SK-N-SH (cell line): ENCODE measurements around the gene MRPL36. TPM values are rescaled to one million over a fixed set of nuclear protein-coding genes. Genes with fewer than 3 reads are reported as not detected.

Experiments used
- CTCF ChIA-PET: fragments of 300-600, 350-600 bp; formaldehyde crosslinking; extraction: SDS; loops from one replicate; lab custom pipeline; 2021; lab: Yijun Ruan, JAX
- POLR2A ChIA-PET: fragments of 350-600 bp; sonication (Branson Sonifier 250); formaldehyde crosslinking; extraction: SDS; loops from one replicate; lab custom pipeline; 2020; ENCODE audit warnings: antibody characterized with exemption, inconsistent platforms; lab: Yijun Ruan, JAX
- DNase-seq: peaks from one replicate; pipeline ENCODE4 v3.0.0; 2012
- H2AFZ ChIP-seq: fragments of 200-600 bp; sonication (generic); 2 replicates; pipeline ENCODE4 v1.8.1; 2016; ENCODE audit warnings: antibody characterized with exemption, mild to moderate bottlenecking, low read depth
- H3F3A ChIP-seq: fragments of 200-600 bp; sonication (generic); replicated peaks from 2 replicates; pipeline ENCODE3; 2016; ENCODE audit warnings: antibody characterized with exemption, mild to moderate bottlenecking; ENCODE audit not compliant: insufficient read depth
- H3K27ac ChIP-seq, 2 experiments: fragments of 200-500 bp in 1 of 2; fragments of 200-600 bp in 1 of 2; sonication (Bioruptor generic) in 1 of 2; sonication (generic), shearing (Covaris generic) in 1 of 2; 2 replicates each; pipeline versions ENCODE4 v1.5.1 to v1.6.1; 2014 to 2016; ENCODE audit warnings: low read depth in 2 of 2, inconsistent platforms in 1 of 2, low read length in 1 of 2, mild to moderate bottlenecking in 1 of 2, mixed read lengths in 1 of 2
- H3K27me3 ChIP-seq: fragments of 200-600 bp; sonication (generic), shearing (Covaris generic); 2 replicates; pipeline ENCODE4 v1.6.1; 2016; ENCODE audit warnings: mixed run types; ENCODE audit not compliant: insufficient read depth
- H3K36me3 ChIP-seq, 2 experiments: fragments of 200-500 bp in 1 of 2; fragments of 200-600 bp in 1 of 2; sonication (Bioruptor generic) in 1 of 2; sonication (generic) in 1 of 2; replicated peaks in 1 of 2; 2 replicates each; pipeline versions ENCODE3 to v1.5.1; 2014 to 2016; ENCODE audit warnings: low read length in 1 of 2, mild to moderate bottlenecking in 1 of 2; ENCODE audit not compliant: insufficient read depth in 2 of 2, control insufficient read depth in 1 of 2
- H3K4me1 ChIP-seq, 2 experiments: fragments of 200-500 bp in 1 of 2; fragments of 200-600 bp in 1 of 2; sonication (Bioruptor generic) in 1 of 2; sonication (generic), shearing (Covaris generic) in 1 of 2; 2 replicates each; pipeline versions ENCODE4 v1.5.1 to v1.6.1; 2014 to 2016; ENCODE audit warnings: low read depth in 1 of 2, low read length in 1 of 2, mixed run types in 1 of 2; ENCODE audit not compliant: insufficient read depth in 2 of 2, control insufficient read depth in 1 of 2
- H3K4me2 ChIP-seq: fragments of 200-600 bp; sonication (generic), shearing (Covaris generic); 2 replicates; pipeline ENCODE4 v1.6.1; 2017; ENCODE audit warnings: mixed run types
- H3K4me3 ChIP-seq, 2 experiments: fragments of 200-500 bp in 1 of 2; fragments of 200-600 bp in 1 of 2; sonication (Bioruptor generic) in 1 of 2; sonication (generic), shearing (Covaris generic) in 1 of 2; 2 replicates each; pipeline versions ENCODE4 v1.5.1 to v1.8.1; 2014 to 2016; ENCODE audit warnings: low read depth in 2 of 2, inconsistent platforms in 1 of 2, low read length in 1 of 2, mild to moderate bottlenecking in 1 of 2, mixed read lengths in 1 of 2, moderate library complexity in 1 of 2
- H3K79me2 ChIP-seq: fragments of 200-600 bp; sonication (generic); 2 replicates; pipeline ENCODE4 v1.8.1; 2017; ENCODE audit warnings: mild to moderate bottlenecking; ENCODE audit not compliant: insufficient read depth
- H3K9ac ChIP-seq: fragments of 200-600 bp; sonication (generic); 2 replicates; pipeline ENCODE4 v1.6.1; 2017; ENCODE audit warnings: mixed run types
- H3K9me2 ChIP-seq: fragments of 200-600 bp; sonication (generic); 2 replicates; pipeline ENCODE4 v1.6.1; 2017; ENCODE audit warnings: mixed run types
- H3K9me3 ChIP-seq: fragments of 200-600 bp; sonication (generic); 2 replicates; pipeline ENCODE4 v1.6.1; 2017; ENCODE audit warnings: mixed run types, mild to moderate bottlenecking, moderate library complexity
- H4K20me1 ChIP-seq: fragments of 200-600 bp; sonication (generic); 2 replicates; pipeline ENCODE4 v1.6.1; 2017; ENCODE audit warnings: mild to moderate bottlenecking, mixed run types; ENCODE audit not compliant: insufficient read depth
- CHD2 ChIP-seq: fragments of 150-350 bp; IDR thresholded peaks from 2 replicates; pipeline ENCODE4 v1.6.1; 2018; ENCODE audit warnings: low read length; ENCODE audit not compliant: partially characterized antibody
- ELF1 ChIP-seq: IDR thresholded peaks from 2 replicates; pipeline ENCODE4 v1.4.0; 2012
- EP300 ChIP-seq, 2 experiments: IDR thresholded peaks; 2 replicates each; pipeline versions ENCODE4 v1.4.0 to v1.6.1; 2012; ENCODE audit warnings: borderline replicate concordance in 1 of 2, low read depth in 1 of 2, low read length in 1 of 2
- EZH2phosphoT487 ChIP-seq: fragments of 200-600 bp; sonication (generic); IDR thresholded peaks from 2 replicates; pipeline ENCODE4 v1.6.1; 2017; ENCODE audit warnings: low read depth, mixed run types, mild to moderate bottlenecking, antibody characterized with exemption, moderate library complexity, borderline replicate concordance
- FOSL2 ChIP-seq: IDR thresholded peaks from 2 replicates; pipeline ENCODE4 v1.4.0; 2012; ENCODE audit warnings: low read depth, mild to moderate bottlenecking, moderate library complexity, borderline replicate concordance
- FOXJ3 ChIP-seq: sonication (generic); formaldehyde crosslinking; IDR thresholded peaks from 2 replicates; pipeline ENCODE4 v1.5.1; 2020; ENCODE audit warnings: mild to moderate bottlenecking, missing genetic modification reagents
- FOXM1 ChIP-seq: IDR thresholded peaks from 2 replicates; pipeline ENCODE4 v1.4.0; 2012; ENCODE audit warnings: low read depth, mild to moderate bottlenecking
- JUND ChIP-seq: IDR thresholded peaks from 2 replicates; pipeline ENCODE4 v1.4.0; 2012
- MEF2A ChIP-seq: IDR thresholded peaks from 2 replicates; pipeline ENCODE4 v1.4.0; 2012; ENCODE audit warnings: low read depth, borderline replicate concordance
- MXI1 ChIP-seq: IDR thresholded peaks from 2 replicates; pipeline ENCODE4 v1.6.1; 2012; ENCODE audit warnings: mild to moderate bottlenecking, low read depth, low read length, improper control_type of control experiment
- NFIC ChIP-seq: IDR thresholded peaks from 2 replicates; pipeline ENCODE4 v1.4.0; 2012; ENCODE audit warnings: borderline replicate concordance
- NRF1 ChIP-seq: IDR thresholded peaks from 2 replicates; pipeline ENCODE4 v1.6.1; 2012; ENCODE audit warnings: low read depth, mild to moderate bottlenecking, low read length
- RCOR1 ChIP-seq: fragments of 150-350 bp; IDR thresholded peaks from 2 replicates; pipeline ENCODE4 v1.6.1; 2017; ENCODE audit warnings: antibody characterized with exemption, low read length
- RFX5 ChIP-seq: IDR thresholded peaks from 2 replicates; pipeline ENCODE4 v1.6.1; 2012; ENCODE audit warnings: mild to moderate bottlenecking, improper control_type of control experiment, low read length
- RXRA ChIP-seq: IDR thresholded peaks from 2 replicates; pipeline ENCODE4 v1.4.0; 2012; ENCODE audit warnings: low read depth, mild to moderate bottlenecking, borderline replicate concordance
- SIN3A ChIP-seq: IDR thresholded peaks from 2 replicates; pipeline ENCODE4 v1.6.1; 2012; ENCODE audit warnings: low read depth, mild to moderate bottlenecking, low read length, moderate library complexity, borderline replicate concordance
- SMC3 ChIP-seq: IDR thresholded peaks from 2 replicates; pipeline ENCODE4 v1.6.1; 2012; ENCODE audit warnings: low read depth, low read length, improper control_type of control experiment
- TCF12 ChIP-seq: IDR thresholded peaks from 2 replicates; pipeline ENCODE4 v1.4.0; 2012
- YY1 ChIP-seq: IDR thresholded peaks from 2 replicates; pipeline ENCODE4 v1.4.0; 2012; ENCODE audit warnings: low read depth, mild to moderate bottlenecking
- WGBS: methylation state at CpG from one replicate; pipeline ENCODE4 v1.1.6; 2017; ENCODE audit warnings: low lambda C conversion rate; 5-methylcytosine and 5-hydroxymethylcytosine counted together
- polyA plus RNA-seq, 3 experiments: library from polyadenylated mRNA; depleted of rRNA; stranded (reverse); fragments of >200 nt; gene quantifications; 2 replicates each; pipeline ENCODE4 v1.2.3, GENCODE V29; 2012
- TF ChIP-seq, protein P1 (sequence below): IDR thresholded peaks from 2 replicates; pipeline ENCODE4 v1.4.0; 2012; ENCODE audit warnings: low read depth, borderline replicate concordance
- TF ChIP-seq, protein P2 (sequence below): IDR thresholded peaks from 2 replicates; pipeline ENCODE4 v1.4.0; 2012; ENCODE audit warnings: low read depth
- TF ChIP-seq, protein P3 (sequence below): IDR thresholded peaks from 2 replicates; pipeline ENCODE4; 2012
- TF ChIP-seq, protein P4 (sequence below): IDR thresholded peaks from 2 replicates; pipeline ENCODE4 v1.4.0; 2012; ENCODE audit warnings: low read depth, borderline replicate concordance
- TF ChIP-seq, protein P5 (sequence below): fragments of 200-600 bp; sonication (generic); IDR thresholded peaks from 2 replicates; pipeline ENCODE4 v1.6.1; 2017; ENCODE audit warnings: antibody characterized with exemption, mild to moderate bottlenecking, moderate library complexity

MRPL36 gene
- polyA plus RNA-seq, 1 of the 3 experiments (the other 2 are of a cell fraction) = 78.4 TPM

DNA sequence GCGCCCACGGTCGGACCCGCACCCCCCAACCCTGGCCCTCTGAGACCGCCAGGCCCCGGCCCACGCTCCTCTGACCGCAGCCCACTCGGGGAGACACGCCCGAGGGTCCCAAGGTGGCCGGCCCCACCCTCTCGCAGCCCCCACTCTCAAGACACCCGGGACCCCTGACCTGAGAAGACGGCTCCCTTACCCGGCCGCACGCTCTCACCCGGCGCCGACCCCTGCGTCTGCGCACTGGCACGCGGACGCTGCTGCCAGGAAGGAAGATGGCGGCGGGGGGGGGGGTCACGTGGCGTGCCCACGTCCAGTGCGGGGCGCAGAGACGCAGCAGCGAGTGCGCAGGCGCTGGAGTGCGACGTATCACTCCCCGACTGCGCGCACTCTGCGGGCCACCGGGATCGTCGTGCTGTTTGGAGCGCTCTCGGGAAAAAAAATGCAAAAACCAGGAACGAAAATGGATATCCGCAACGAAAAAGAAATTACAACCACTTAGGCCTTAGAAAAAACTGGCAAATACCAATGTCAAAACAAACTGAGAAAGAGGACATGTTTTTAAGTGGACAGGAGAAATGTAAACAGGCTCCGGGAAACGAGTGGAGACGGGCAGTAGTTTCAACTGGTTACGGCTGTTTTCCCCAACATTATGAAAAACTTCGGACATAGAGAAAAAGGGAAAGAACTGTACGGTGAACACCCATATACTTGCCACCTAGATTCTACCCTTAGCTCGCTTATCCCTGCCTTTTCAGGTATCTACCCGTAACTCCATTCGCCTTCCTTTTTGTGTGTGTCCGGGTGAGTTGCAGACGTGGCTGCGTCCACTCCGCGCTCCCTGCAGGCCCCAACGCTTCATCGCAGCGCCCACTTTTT lies at the start of gene MRPL36 (continued):
- no peak for TF ChIP-seq FOXM1
- TF ChIP-seq, protein P1, sequence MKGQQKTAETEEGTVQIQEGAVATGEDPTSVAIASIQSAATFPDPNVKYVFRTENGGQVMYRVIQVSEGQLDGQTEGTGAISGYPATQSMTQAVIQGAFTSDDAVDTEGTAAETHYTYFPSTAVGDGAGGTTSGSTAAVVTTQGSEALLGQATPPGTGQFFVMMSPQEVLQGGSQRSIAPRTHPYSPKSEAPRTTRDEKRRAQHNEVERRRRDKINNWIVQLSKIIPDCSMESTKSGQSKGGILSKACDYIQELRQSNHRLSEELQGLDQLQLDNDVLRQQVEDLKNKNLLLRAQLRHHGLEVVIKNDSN = peak; percentile 93
- TF ChIP-seq TCF12 = 0 out of 2 replicates have a peak, but pooled peaks have one; percentile 5
- no peak for TF ChIP-seq NFIC
- TF ChIP-seq, protein P2, sequence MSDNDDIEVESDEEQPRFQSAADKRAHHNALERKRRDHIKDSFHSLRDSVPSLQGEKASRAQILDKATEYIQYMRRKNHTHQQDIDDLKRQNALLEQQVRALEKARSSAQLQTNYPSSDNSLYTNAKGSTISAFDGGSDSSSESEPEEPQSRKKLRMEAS = peak; percentile 79
- TF ChIP-seq SIN3A = no peak
- TF ChIP-seq RXRA = no peak
- no peak for TF ChIP-seq MEF2A
- peak; percentile 95 for TF ChIP-seq YY1
- no peak for TF ChIP-seq JUND
- TF ChIP-seq FOXJ3 (CRISPR knock-in tag) = no peak
- TF ChIP-seq EZH2phosphoT487 = no peak
- peak; percentile 81 for TF ChIP-seq NRF1
- TF ChIP-seq, all 33 proteins: peak for 8

DNA sequence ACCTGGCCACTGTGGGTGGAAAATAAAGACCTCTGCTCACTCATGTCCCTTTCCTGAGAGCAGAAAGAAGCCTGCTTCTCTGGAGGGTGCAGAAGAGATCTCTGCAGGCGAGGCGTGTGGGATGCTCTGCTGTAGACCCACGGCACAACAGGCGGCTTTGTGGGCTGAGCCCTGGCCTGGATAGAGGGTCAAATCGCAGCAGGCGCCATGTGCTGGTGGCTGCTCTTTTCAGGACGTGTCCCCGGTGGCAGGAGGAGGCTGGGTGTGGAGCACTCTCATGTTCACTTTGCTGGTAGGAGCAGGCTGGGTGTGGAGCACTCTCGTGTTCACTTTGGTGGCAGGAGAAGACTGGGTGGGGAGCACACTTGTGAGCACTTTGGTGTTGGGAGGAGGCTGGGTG lies 48.0 kb upstream of the MRPL36 start:
- H3K27ac ChIP-seq = no peak overlapping the region
- H4K20me1 ChIP-seq = no peaks in the 10 kb centered on the region
- H3K9ac ChIP-seq = no peak overlapping the region
- no peak overlapping the region for H3K4me3 ChIP-seq
- no peaks in the 10 kb centered on the region for H3K9me3 ChIP-seq
- H3K9me2 ChIP-seq = no peaks in the 10 kb centered on the region
- no peak overlapping the region for H2AFZ ChIP-seq
- WGBS = 2% methylated on average over 7 of the region's 9 CpGs
- no peaks in the 10 kb centered on the region for H3K36me3 ChIP-seq
- ChIA-PET CTCF (no interaction called here), POLR2A (no interaction called here)
- H3K27me3 ChIP-seq = peaks cover 49% of the 10 kb centered on the region
- H3F3A ChIP-seq = peaks cover 7% of the 10 kb centered on the region
- no peaks in the 10 kb centered on the region for H3K79me2 ChIP-seq
- H3K4me2 ChIP-seq = no peak overlapping the region
- no peaks in the 10 kb centered on the region; a peak in 1 of 4 replicates for H3K4me1 ChIP-seq
- DNase-seq = no peak
- TF ChIP-seq, protein P2 = no peak
- TF ChIP-seq, protein P3, sequence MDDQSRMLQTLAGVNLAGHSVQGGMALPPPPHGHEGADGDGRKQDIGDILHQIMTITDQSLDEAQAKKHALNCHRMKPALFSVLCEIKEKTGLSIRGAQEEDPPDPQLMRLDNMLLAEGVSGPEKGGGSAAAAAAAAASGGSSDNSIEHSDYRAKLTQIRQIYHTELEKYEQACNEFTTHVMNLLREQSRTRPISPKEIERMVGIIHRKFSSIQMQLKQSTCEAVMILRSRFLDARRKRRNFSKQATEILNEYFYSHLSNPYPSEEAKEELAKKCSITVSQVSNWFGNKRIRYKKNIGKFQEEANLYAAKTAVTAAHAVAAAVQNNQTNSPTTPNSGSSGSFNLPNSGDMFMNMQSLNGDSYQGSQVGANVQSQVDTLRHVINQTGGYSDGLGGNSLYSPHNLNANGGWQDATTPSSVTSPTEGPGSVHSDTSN = no peak
- no peak for TF ChIP-seq CHD2
- TF ChIP-seq, protein P1 = no peak
- no peak for TF ChIP-seq RFX5
- TF ChIP-seq ELF1 = no peak
- TF ChIP-seq, protein P4, sequence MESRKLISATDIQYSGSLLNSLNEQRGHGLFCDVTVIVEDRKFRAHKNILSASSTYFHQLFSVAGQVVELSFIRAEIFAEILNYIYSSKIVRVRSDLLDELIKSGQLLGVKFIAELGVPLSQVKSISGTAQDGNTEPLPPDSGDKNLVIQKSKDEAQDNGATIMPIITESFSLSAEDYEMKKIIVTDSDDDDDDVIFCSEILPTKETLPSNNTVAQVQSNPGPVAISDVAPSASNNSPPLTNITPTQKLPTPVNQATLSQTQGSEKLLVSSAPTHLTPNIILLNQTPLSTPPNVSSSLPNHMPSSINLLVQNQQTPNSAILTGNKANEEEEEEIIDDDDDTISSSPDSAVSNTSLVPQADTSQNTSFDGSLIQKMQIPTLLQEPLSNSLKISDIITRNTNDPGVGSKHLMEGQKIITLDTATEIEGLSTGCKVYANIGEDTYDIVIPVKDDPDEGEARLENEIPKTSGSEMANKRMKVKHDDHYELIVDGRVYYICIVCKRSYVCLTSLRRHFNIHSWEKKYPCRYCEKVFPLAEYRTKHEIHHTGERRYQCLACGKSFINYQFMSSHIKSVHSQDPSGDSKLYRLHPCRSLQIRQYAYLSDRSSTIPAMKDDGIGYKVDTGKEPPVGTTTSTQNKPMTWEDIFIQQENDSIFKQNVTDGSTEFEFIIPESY = no peak
- no peak for TF ChIP-seq FOSL2
- no peak for TF ChIP-seq MXI1
- no peak for TF ChIP-seq RCOR1
- TF ChIP-seq, protein P5, sequence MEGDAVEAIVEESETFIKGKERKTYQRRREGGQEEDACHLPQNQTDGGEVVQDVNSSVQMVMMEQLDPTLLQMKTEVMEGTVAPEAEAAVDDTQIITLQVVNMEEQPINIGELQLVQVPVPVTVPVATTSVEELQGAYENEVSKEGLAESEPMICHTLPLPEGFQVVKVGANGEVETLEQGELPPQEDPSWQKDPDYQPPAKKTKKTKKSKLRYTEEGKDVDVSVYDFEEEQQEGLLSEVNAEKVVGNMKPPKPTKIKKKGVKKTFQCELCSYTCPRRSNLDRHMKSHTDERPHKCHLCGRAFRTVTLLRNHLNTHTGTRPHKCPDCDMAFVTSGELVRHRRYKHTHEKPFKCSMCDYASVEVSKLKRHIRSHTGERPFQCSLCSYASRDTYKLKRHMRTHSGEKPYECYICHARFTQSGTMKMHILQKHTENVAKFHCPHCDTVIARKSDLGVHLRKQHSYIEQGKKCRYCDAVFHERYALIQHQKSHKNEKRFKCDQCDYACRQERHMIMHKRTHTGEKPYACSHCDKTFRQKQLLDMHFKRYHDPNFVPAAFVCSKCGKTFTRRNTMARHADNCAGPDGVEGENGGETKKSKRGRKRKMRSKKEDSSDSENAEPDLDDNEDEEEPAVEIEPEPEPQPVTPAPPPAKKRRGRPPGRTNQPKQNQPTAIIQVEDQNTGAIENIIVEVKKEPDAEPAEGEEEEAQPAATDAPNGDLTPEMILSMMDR = no peak
- no peak for TF ChIP-seq MEF2A
- TF ChIP-seq FOXJ3 (CRISPR knock-in tag) = no peak
- no peak for TF ChIP-seq SMC3
- no peak for TF ChIP-seq EP300 (IDR thresholded peaks at IDR 0.05; ENCODE audit: borderline replicate concordance in 1 of 2, low read depth in 1 of 2, low read length in 1 of 2)
